GM23248 (cell line): ENCODE data around the gene CACNA1C.

ENCODE experiments used
- EZH2 ChIP-seq: fragments of 200-600 bp; sonication (generic); IDR thresholded peaks from 2 replicates; pipeline ENCODE4 v1.6.1; 2018; ENCODE audit warnings: antibody characterized with exemption, mild to moderate bottlenecking; ENCODE audit not compliant: insufficient read depth, poor library complexity, severe bottlenecking
- EZH2phosphoT487 ChIP-seq: fragments of 200-600 bp; sonication (generic); IDR thresholded peaks from 2 replicates; pipeline ENCODE4 v1.6.1; 2018; ENCODE audit warnings: antibody characterized with exemption, moderate library complexity, mild to moderate bottlenecking, low read depth; ENCODE audit not compliant: insufficient read depth

GRCh38 chr12:2124466-2125023 is 71.8 kb downstream of the CACNA1C start:
- TF ChIP-seq EZH2 (no peak), EZH2phosphoT487 (no peak)
